Mesothelial cell of epicardium (in vitro differentiated cells): ENCODE measurements around the gene MINDY4. TPM values are rescaled to one million over a fixed set of nuclear protein-coding genes. Genes with fewer than 3 reads are reported as not detected.
A peak's percentile ranks its signal among the peaks of the same experiment; 100 is the strongest.

ENCODE experiments used
- DNase-seq, 2 experiments: peaks; one replicate each; pipeline ENCODE4 v3.0.0; 2021; ENCODE audit warnings: low spot score in 2 of 2; ENCODE audit not compliant: unreplicated experiment in 2 of 2
- H3K27ac Mint-ChIP-seq: 2 replicates; pipeline ENCODE4 v1.8.0; 2021; ENCODE audit warnings: mixed read lengths
- H3K27me3 Mint-ChIP-seq: 2 replicates; pipeline ENCODE4 v1.8.0; 2021; ENCODE audit warnings: low read depth, mixed read lengths
- H3K36me3 Mint-ChIP-seq: 2 replicates; pipeline ENCODE4 v1.8.0; 2021; ENCODE audit warnings: mixed read lengths
- H3K4me1 Mint-ChIP-seq: 2 replicates; pipeline ENCODE4 v1.8.0; 2021; ENCODE audit warnings: mixed read lengths
- H3K4me3 Mint-ChIP-seq: 2 replicates; pipeline ENCODE4 v1.8.0; 2021; ENCODE audit warnings: mild to moderate bottlenecking, moderate library complexity, mixed read lengths
- H3K9me3 Mint-ChIP-seq: 2 replicates; pipeline ENCODE4 v1.8.0; 2021; ENCODE audit warnings: mixed read lengths
- CTCF ChIP-seq: fragments of 200-600 bp; sonication (generic); IDR thresholded peaks from one replicate; pipeline ENCODE4 v1.5.0; 2021; ENCODE audit warnings: antibody characterized with exemption; ENCODE audit not compliant: unreplicated experiment
- total RNA-seq: library from RNA; stranded (reverse); gene quantifications from 3 replicates; pipeline ENCODE4 v1.2.1, GENCODE V29; 2021

The MINDY4 gene
- total RNA-seq, 1 donor from 2014 or later: 10.8 TPM

GRCh38 chr7:30799976-30800661 is 28.9 kb downstream of the MINDY4 start:
- H3K4me1 Mint-ChIP-seq: peaks cover 21% of the 10 kb centered on the region
- no peak overlapping the region for H3K27ac Mint-ChIP-seq
- DNase-seq: no peak

GRCh38 chr7:30800785-30801252 is 29.6 kb downstream of the MINDY4 start:
- Mint-ChIP-seq H3K27ac (no peak overlapping the region), H3K4me1 (peaks cover 21% of the 10 kb centered on the region), H3K4me3 (no peak overlapping the region), H3K27me3 (no peaks in the 10 kb centered on the region), H3K36me3 (peaks cover 9% of the 10 kb centered on the region), H3K9me3 (no peaks in the 10 kb centered on the region)
- peak; percentile 42 for TF ChIP-seq CTCF
- DNase-seq: peak in 1 of 2 experiments; percentile 48

More at GRCh38 chr7:30799976-30800661, 28.9 kb downstream of the MINDY4 start:
- H3K27me3 Mint-ChIP-seq: no peaks in the 10 kb centered on the region
- peaks cover 9% of the 10 kb centered on the region for H3K36me3 Mint-ChIP-seq
- no peaks in the 10 kb centered on the region for H3K9me3 Mint-ChIP-seq
- no peak overlapping the region for H3K4me3 Mint-ChIP-seq
- no peak for TF ChIP-seq CTCF

GRCh38 chr7:30802812-30803211 is 31.6 kb downstream of the MINDY4 start:
- Mint-ChIP-seq H3K4me3 (no peak overlapping the region), H3K4me1 (peaks cover 10% of the 10 kb centered on the region), H3K27ac (no peak overlapping the region), H3K36me3 (peaks cover 16% of the 10 kb centered on the region), H3K27me3 (no peaks in the 10 kb centered on the region), H3K9me3 (no peaks in the 10 kb centered on the region)
- TF ChIP-seq CTCF: no peak
- DNase-seq: no peak

- Mint-ChIP-seq H3K4me3 (no peak overlapping the region), H3K9me3 (no peaks in the 10 kb centered on the region), H3K4me1 (peaks cover 10% of the 10 kb centered on the region), H3K27ac (no peak overlapping the region), H3K27me3 (no peaks in the 10 kb centered on the region), H3K36me3 (peaks cover 22% of the 10 kb centered on the region)
- no peak for DNase-seq
- TF ChIP-seq CTCF: no peak
These were observed 33.0 kb downstream of the MINDY4 start for GRCh38 chr7:30804078-30804661.

- no peaks in the 10 kb centered on the region for H3K9me3 Mint-ChIP-seq
- DNase-seq: no peak
- H3K4me3 Mint-ChIP-seq: no peak overlapping the region
These were observed 34.0 kb downstream of the MINDY4 start for GRCh38 chr7:30805081-30805691.

More at GRCh38 chr7:30805081-30805691, 34.0 kb downstream of the MINDY4 start:
- Mint-ChIP-seq H3K36me3 (peaks cover 22% of the 10 kb centered on the region), H3K27me3 (no peaks in the 10 kb centered on the region), H3K27ac (no peak overlapping the region), H3K4me1 (peaks cover 10% of the 10 kb centered on the region)
- no peak for TF ChIP-seq CTCF
